Stimulated activated naive CD4-positive, alpha-beta T cell treated with Interleukin-2 at 50 U/mL for 16 hours (primary cell): ENCODE measurements around the gene BMP6.
A peak's percentile ranks its signal among the peaks of the same experiment; 100 is the strongest.

Experiments
- DNase-seq: peaks from one replicate; lab custom pipeline; 2025; lab: John Stamatoyannopoulos, UW

The BMP6 gene

DNA sequence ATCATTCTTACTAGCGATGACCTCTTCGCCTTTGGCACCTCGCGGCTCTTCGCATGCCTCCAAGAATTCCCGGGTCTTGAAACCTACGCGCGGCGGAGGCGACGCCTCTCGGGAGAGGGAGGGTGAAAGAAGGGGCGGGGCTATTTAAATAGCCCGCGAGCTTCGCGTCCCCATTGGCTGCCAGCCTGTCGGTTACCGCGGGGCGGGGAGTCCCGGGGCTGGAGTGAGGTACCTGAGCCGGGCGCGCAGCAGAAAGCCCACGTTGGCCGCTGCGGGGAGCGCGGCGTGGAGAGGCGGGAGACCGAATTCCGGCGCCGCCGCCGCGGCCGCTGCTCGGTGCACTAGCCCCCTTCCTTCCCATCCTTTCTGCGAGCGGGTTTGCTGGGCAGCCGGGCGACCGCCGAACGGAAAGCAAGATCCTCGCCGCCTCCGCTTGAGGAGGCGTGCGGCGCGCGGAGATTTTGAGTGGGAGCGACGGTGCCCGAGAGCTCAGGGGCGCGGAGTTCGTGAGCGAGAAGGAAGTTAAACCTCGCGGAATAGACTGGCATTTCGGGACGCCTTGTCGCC, at the start of gene BMP6:
Gene BMP6, plus strand, starts transcription at position 251 of the 567 bp plus-strand sequence. CDS start 857 bp downstream, outside the sequence.
- DNase-seq, result peak; percentile 25

DNA sequence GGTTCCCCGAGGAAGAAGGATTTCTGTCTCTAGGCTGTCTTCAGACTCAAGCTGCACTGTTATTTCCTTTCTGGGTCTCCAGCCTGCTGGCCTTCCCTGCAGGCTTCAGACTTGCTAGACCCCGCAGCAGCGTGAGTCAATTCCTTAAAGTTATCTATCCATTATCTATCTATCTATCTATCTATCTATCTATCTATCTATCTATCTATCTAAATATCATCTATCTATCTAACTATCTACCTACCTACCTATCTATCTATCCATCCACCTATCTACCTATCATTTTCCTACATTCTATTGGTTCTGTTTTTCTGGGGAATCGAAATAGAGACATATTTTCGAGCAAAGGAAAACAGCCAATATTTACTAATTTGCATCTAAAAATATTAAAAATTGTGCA, 48.7 kb upstream of the BMP6 start:
- no peak for DNase-seq

DNA sequence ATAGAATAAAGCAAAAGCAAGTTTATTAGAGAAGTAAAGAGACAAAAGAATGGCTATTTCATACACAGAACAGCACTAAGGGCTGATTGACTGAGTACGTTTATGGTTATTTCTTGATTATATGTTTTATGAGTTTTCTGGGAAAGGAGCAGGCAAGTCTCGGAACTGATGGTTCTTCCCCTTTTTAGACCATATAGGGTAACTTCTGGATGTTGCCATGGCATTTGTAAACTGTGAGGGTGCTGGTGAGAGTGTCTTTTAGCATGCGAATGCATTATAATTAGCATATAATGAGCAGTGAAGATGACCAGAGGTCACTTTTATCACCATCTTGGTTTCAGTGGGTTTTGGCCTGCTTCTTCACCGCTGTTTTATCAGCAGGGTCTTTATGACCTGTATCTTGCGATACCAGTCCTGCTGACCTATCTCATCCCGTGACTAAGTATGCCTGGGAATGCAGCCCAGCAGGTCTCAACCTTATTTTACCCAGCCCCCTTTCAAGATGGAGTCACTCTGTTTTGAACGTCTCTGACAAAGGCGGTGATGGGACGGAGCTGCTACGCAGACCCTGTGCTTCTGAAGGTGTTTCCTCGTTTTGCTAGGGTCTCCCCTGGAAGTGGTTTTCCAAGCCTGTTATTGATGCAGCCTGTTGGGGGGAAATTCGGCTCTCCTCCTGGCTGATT, 45.4 kb upstream of the BMP6 start:
- no peak for DNase-seq

DNA sequence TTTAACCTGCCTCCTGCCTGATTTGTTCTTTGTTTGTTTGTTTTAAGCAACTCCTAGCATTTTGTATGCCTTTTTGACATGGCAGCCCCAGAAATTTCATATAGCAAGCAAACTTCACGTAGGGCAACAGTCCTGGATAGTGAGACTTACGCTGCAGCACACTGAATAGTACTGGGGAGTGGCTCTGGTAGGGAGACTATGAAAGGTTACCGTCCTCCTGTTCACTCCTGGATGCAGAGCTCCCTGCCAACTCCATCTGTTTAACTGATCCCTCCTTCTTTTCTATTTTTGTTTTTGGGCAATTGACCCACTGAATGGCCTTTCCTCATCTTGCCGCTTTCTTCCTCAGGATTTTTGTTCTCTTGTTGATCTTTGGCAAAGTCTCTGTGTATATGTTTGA, 44.5 kb upstream of the BMP6 start:
- no peak for DNase-seq

DNA sequence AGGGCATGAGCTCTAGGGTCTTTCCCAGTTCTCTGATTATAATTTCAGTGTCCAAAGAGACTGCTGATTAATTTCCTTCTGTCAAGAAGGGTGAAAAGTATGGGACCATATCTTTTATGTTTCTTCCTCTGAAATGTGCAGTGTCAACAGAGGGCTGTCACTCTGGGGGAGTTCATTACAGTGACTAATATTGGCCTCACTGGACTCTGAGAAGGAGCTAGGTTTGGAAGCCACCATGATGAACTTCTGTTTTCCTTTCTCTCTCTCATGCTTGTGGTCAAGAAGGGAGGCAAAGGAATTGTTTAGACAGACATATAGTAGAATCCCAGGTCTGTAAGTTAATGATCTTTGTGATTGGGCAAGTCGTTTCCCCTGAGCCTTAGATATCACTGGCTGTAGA, 41.8 kb upstream of the BMP6 start:
- no peak for DNase-seq

DNA sequence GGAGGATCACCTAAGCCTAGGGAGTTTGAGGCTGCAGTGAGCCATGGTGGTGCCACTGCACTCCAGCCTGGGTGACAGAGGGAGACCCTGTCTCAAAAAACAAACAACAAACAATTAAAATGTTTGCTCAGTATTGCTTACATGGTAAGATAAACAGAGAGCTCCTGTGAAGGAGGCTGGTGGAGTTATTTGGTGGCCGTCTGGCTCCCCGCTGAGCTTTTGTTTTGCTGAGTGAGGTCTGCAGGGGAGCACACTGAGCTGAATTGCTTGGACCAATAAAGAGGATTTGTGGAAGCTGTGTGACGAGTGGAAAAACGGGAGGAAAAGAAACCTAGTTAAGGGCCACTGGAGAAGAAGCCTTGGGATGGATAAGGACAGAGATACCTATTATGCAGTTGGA, 41.1 kb upstream of the BMP6 start:
- DNase-seq, result no peak

DNA sequence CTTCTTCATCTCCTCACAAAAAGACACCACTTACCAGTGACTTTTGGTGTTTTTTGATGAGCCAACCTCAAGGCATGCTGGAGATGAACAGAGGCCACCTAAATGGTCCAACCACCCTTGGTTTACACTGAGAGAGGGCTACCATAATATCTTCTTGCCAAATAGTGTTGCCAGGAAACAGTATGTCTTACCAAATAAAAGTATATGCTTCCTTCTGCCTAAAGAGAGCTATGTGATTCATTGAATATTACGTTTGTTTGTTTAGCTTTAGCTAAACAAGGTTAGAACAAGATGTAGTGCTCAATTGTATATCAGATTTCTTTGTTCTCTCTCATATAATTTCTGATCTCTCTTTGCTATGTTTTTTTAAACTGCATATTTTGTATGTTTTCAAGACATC, 40.6 kb upstream of the BMP6 start:
- DNase-seq, result no peak

DNA sequence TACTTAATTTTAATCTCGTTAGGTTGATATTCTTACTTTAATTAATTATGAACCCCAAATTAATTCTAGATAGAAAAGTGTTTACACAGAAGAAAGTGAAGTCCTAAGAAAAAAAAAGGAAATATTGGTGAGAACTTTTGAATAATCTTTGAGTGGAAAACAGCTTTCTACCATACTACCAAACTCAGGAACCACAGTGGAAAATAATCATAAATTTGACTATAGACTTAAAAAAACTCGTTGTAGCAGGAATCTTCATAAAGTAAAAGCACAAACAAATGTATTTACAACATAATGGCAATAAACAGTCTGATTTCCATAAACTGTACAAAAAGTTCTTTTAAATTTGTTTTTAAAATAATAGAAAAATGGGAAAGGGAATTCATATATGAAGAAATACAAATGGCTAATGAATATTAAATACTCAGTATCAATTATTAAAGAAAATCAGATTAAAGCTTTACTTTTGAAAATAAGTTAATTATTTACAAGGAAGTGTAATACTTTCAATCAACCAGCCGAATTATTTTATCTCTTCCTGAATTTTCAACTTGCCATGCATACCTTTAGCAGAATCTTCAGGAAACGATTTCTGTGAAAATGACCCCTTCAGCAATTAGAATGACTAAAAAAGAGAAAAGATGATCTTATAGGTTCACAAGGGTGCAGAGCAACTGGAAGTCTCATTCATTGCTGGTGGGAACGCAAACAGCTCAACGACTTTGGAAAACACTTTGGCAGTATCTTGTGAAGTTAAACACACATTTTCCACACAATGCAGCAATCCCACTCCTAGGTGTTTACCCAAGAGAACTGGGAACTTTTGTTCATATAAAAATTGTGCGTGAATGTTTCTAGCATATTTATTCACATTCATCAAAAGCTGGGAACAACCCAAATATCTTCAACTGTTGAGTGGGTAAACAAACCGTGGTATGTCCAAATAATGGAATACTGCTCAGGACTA, 38.5 kb upstream of the BMP6 start:
- DNase-seq, result no peak

DNA sequence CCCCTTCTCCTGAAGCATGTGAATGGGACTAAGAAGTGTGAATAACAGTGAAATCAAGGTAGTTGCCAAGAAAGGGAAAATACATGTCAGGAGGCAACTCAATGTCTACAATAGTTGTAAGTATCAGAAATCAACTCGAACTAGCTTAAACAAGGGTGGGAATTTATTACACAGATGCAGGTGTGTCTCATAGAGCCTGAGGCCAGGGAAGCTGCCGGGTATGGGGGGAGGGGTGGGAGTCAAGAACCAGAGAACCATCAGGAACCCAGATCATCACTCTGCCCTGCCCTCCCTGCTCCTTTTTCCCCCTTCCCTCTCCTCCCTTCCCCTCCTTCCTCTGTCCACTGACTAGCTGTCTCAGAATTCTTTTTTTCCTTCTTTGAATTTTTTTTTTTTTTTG, 34.9 kb upstream of the BMP6 start:
- DNase-seq, result no peak

DNA sequence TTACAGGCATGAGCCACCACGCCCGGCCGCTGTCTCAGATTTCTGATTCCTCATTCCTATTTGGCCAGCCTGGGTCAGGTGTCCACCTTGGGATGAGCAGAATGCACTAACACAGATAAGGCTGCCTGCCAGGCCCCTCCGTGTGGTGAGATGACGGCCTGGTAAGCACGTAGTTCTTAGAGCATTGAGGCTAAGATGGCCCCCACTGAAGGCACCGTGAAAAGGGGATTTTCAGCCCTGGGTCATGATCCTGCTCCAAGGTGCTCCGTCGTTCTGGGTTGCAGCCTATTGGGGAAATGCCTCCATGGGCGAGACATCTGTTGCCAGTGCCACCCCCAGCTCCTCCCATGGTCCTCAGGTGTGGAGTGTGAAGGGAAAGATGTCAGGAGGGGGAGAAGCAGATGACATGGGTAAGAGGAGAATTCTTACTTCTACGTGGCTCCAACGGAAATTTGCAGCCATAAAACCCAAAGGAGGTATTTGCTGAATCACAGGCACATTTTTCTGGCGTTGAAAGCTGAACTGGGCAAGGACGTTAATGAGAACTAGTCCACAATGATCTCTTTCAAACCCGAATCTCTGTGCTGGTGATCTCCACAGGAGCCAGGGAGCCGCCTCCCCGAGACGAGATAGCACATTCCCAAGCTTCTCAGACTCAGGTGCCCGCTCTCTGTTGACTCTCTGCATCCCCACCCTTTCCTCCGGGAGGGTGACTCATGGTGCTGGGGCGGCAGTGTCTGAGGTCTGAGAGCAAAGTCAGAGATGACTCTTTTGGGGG, 34.0 kb upstream of the BMP6 start:
- DNase-seq, result no peak

DNA sequence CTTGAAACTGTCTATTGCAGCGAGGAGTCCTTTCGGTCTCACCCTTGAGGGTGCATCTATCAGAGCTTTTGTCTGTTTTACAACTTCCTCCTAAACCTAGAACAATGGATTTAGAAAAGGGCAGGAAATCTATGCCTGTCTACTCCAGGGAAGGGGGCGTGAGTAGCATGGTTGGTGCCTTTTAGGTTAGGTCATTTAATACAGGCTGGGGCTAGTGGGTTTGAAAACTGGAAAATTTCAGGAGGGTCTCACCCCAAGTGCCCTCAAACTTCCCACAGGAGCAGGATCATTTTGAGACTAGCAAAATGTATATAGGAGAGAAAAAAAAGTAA, 33.5 kb upstream of the BMP6 start:
- no peak for DNase-seq

DNA sequence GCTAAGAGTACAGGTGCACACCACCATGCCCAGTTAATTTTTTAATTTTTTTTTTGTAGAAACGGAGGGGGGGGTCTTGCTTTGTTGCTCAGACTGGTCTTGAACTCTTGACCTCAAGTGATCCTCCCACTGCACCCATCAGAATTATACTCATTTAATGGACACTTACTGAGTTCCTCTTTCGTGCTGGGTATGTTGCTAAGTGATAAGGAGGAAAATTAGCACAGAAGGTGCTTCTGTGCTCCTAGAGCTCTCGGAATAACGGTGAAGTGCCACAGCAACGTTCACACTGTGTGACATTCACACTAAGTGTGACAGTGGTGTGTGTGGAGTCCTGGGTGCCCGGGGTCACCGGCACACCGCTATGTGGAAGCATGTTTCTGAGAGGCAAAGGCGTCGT, 32.1 kb upstream of the BMP6 start:
- no peak for DNase-seq

DNA sequence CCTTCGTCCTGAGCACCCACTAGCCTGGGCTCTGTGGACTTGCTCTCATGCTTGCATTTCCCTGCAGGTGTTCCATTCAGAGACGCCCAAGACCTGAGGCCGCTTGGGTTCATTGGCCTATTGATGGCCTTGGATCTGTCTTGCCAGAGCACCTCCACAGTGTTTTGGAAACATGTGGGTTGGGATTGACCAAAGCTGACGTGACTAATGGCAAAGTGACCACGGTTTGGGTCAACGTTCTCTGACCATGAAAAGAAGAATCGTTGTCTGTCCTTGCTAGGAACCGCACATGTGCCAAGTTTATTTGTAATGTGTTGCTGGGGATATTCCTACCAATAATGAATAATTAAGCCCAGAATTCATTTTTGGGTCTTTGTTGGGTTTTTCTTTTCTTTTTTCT, 29.8 kb upstream of the BMP6 start:
- DNase-seq, result no peak

DNA sequence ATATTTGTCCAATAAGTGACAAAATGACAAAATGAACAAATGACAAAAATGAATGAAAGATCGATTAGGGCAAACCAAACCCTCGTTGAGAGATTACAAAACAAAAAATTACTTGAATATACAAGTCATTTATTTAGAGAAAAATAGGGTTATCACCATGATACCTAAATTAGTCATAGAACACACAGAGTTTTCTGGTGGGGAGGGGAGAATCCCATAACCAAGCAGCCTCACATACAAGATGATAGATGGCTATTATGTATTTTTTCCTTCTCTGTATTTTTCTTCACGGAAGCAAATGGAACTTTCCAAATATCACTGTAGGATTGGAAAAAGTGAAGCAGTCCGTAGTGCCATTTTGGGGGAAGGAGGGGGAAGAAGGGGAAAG, 28.5 kb upstream of the BMP6 start:
- DNase-seq, result no peak

DNA sequence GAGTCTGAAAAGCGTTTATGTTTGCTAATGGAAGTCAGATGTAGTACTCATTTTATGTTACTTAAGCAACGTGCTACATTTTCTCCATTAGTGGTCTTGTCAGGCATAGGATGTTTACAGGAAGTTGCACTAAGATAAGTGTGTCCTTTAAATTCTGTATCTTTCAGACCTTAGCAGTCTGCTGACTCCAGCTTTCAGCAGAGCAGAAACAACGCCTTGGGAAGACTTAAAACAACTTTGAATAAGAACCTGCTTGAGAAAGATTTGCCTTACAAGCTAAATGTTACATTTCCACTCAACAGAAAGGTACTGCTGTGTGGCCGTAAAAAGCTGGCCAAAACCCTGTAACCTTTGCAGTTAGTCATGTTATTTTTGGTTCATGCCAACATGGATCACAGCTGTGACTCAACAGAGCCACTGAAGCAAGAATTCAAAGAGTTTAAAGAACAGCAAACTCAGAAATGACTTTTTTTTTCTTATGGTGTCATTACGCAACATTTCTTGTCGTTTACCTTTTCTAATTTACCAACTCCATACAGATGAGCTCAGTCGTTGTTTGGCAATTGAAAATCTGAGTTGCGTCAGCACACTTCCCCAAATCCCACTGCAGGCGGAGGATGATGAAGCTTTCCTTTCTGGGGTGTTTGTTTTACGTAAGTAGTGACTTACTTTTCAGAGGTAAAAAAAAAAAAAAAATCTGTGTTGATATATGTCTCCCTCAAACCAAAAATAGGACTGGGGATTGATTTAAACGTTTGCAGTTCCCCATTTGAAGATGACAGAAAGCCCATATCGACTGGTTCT, 27.9 kb upstream of the BMP6 start:
- no peak for DNase-seq

DNA sequence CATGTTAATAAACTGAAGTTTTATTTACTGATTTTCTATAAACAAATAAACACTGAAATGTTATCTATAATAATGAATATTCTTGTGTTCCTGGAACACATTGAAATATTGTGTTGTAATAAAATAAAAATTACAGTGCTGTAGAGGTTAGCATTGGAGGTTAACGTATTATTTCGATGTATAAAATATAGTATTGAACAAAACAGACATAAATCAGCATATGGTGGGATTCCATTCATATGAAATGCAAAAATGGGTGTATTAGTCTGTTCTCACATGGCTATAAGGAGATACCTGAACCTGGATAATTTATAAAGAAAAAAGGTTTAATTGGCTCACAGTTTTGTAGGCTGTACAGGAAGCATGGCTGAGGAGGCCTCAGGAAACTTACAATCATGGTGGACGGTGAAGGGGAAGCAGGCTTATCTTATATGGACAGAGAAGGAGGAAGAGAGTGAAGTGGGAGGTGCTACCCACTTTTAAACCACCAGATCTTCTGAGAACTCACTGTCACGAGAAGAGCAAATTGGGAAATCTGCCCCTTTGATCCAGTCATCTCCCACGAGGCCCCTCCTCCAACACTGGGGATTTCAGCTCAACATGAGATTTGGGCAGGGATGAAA, 24.6 kb upstream of the BMP6 start:
- no peak for DNase-seq

DNA sequence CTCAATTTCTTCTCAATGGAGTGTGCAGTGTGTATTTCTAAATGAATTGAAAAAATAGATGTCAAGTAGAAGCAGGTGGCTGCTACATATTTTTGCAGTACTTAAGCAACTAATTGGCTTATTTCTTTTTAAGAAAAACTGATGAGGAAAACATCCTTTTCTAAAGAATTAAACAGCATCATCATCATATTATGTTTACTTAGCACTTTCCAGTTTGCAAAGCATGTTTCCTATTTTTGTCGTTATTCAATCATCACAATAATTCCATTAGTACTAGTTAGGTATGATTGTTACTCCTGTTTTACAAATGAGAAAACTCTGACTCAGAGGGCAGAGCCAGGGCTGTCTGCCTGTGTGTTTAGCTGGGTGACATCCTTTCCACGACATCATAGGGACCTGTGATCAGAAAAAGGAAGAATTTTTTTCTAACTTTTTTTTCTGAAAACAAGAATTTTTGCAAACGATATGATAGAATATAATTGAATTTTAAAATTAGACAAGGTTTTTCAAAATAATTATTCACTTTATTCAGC, 22.7 kb upstream of the BMP6 start:
- DNase-seq, result no peak

DNA sequence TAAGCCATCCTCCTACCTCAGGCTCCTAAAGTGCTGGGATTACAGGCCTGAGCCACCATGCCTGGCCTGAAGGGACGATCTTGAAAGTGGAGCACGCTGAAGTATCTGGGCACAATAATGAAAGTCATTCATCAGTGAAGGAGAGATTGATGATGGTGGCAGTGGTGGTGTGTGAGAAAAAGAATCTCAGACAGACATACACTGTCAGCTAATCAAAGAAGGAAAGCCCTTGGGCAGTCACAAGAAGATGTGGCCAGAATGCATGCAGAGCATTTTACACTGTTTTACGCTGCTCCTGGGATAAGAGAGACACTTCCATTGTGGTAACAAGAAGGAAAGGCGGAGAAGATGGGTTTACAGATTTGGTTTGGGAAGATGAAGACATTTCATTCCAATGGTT, 20.4 kb upstream of the BMP6 start:
- no peak for DNase-seq

DNA sequence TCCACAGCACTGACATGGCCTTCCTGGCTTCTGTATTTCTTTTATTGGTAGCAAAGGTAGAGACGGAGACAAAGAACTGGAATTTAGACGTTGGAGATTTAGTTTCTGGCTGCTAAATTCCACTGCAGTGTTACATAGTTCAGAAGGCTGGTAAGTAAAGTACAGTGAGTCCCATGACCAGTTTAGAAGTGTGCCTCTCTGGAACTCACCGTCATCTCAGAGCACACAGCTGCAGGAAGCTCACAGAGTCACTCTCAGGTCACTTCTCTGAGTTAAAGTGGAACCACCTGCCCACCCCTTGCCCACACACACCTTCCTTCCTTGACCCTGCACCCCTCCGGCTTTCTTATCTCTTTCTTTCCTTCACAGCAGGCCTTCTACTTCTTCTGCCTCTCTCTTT, 19.6 kb upstream of the BMP6 start:
- DNase-seq, result no peak

DNA sequence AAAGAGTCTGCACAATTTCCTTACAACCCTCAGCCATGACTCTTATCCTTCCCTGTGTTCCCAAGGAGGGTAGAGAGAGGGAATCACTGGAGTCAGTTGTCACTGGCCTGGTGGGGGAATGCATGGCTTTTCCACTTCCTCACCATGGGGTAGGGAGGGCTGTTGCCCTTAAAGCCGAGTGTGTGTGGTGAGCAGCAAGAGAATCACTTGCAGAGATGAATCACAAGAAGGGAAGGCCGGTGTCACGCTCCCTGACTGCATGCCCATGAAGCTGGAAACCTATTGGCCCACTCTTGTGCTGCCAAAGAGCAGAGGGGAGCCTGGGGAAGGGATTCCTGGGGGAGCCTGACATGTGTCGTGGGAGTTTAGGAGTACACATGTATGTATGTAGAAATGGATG, 18.1 kb upstream of the BMP6 start:
- no peak for DNase-seq

DNA sequence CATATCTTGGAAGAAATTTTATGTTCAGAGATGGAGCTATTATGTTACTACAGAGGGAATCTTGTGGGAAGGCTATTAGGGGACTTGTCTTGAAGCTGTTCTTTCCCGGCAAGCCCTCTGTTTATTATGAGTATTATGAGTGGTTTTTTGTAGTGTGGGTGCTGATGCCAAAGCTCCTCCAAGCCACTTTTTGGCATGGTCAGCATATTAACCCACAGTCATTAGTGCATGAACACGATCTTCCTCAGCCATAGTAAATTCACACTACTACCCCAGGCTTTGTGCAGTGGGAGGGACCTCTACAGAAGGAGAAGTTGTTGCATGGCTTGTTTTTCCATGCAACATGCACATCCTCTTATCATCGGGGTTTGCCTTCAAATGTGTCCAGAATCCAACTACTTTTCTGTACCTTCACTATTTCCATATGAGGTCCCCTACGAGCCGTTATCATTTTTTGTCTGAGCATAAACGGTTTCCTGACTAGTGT, 6.5 kb upstream of the BMP6 start:
- DNase-seq, result no peak
